Hepatocyte (in vitro differentiated cells): Measurements from ENCODE around the gene CRK. TPM values are rescaled to one million over a fixed set of nuclear protein-coding genes. Genes with fewer than 3 reads are reported as not detected.

Experiments used
- DNase-seq: peaks from one replicate; pipeline ENCODE4 v3.0.0-alpha.2; 2016; ENCODE audit warnings: low spot score
- H2AFZ ChIP-seq: fragments of 200-600 bp; sonication (generic); 2 replicates; pipeline ENCODE4 v1.6.0; 2016; ENCODE audit warnings: antibody characterized with exemption, mild to moderate bottlenecking
- H3K27ac ChIP-seq: fragments of 200-600 bp; sonication (generic); 2 replicates; pipeline ENCODE4 v1.5.1; 2016; ENCODE audit warnings: mild to moderate bottlenecking
- H3K27me3 ChIP-seq: fragments of 200-600 bp; sonication (generic); 2 replicates; pipeline ENCODE4 v1.6.1; 2016
- H3K36me3 ChIP-seq: fragments of 200-600 bp; sonication (generic); replicated peaks from 2 replicates; pipeline ENCODE4 v1.5.1; 2016; ENCODE audit warnings: low read depth; ENCODE audit not compliant: insufficient read depth
- H3K4me1 ChIP-seq: fragments of 200-600 bp; sonication (generic); 2 replicates; pipeline ENCODE4 v1.5.1; 2016; ENCODE audit warnings: mild to moderate bottlenecking, moderate library complexity; ENCODE audit not compliant: insufficient read depth
- H3K4me2 ChIP-seq: fragments of 200-600 bp; sonication (generic); 2 replicates; pipeline ENCODE4 v1.6.0; 2016
- H3K4me3 ChIP-seq: fragments of 200-600 bp; sonication (generic); 2 replicates; pipeline ENCODE4 v1.5.1; 2016; ENCODE audit warnings: mild to moderate bottlenecking
- H3K79me2 ChIP-seq: fragments of 200-600 bp; sonication (generic); 2 replicates; pipeline ENCODE4 v1.6.0; 2017; ENCODE audit warnings: mild to moderate bottlenecking
- H3K9me2 ChIP-seq: fragments of 200-600 bp; sonication (generic); replicated peaks from 2 replicates; pipeline ENCODE4 v1.6.0; 2017; ENCODE audit warnings: mild to moderate bottlenecking; ENCODE audit not compliant: insufficient read depth
- H3K9me3 ChIP-seq: fragments of 200-600 bp; sonication (generic); 2 replicates; pipeline ENCODE4 v1.5.1; 2016; ENCODE audit warnings: low read depth, mild to moderate bottlenecking
- H4K20me1 ChIP-seq: fragments of 200-600 bp; sonication (generic); 2 replicates; pipeline ENCODE4 v1.6.0; 2016; ENCODE audit warnings: mild to moderate bottlenecking; ENCODE audit not compliant: insufficient read depth, poor library complexity, severe bottlenecking
- CTCF ChIP-seq: fragments of 200-600 bp; sonication (generic); IDR thresholded peaks from 2 replicates; pipeline ENCODE4 v1.5.1; 2016; ENCODE audit warnings: antibody characterized with exemption, mild to moderate bottlenecking; ENCODE audit not compliant: poor library complexity
- EZH2 ChIP-seq: fragments of 200-600 bp; sonication (generic); IDR thresholded peaks from 2 replicates; pipeline ENCODE4 v1.6.1; 2016; ENCODE audit warnings: antibody characterized with exemption, mild to moderate bottlenecking, borderline replicate concordance
- EZH2phosphoT487 ChIP-seq: fragments of 200-600 bp; sonication (generic); IDR thresholded peaks from one replicate; pipeline ENCODE4 v1.6.1; 2018; ENCODE audit warnings: antibody characterized with exemption, mild to moderate bottlenecking, low read depth, moderate library complexity; ENCODE audit not compliant: unreplicated experiment, severe bottlenecking
- WGBS: methylation state at CpG from one replicate; pipeline ENCODE4 v1.1.6; 2016; ENCODE audit warnings: low lambda C conversion rate; ENCODE audit errors: missing lambda C conversion rate; 5-methylcytosine and 5-hydroxymethylcytosine counted together
- polyA plus RNA-seq: library from polyadenylated mRNA; unstranded; fragments of >200 nt; fragmentation: Nextera tagmentation; extraction: Ambion mirVana; gene quantifications from 2 replicates; pipeline ENCODE4 v1.2.1, GENCODE V29; 2016
- total RNA-seq: library from RNA; depleted of rRNA; stranded (reverse); fragments of >200 nt; gene quantifications from 2 replicates; pipeline ENCODE4 v1.2.3, GENCODE V29; 2014

Gene CRK
- total and polyA plus RNA-seq, 2 experiments from 2014 or later = 66.5 to 72.1 TPM

GRCh38 chr17:1442187-1442586, 13.8 kb downstream of the CRK start:
- no peak overlapping the region for H2AFZ ChIP-seq
- H3K4me2 ChIP-seq = no peak overlapping the region

GRCh38 chr17:1440921-1441320, 15.1 kb downstream of the CRK start:
- Histone ChIP-seq H3K27ac (no peak overlapping the region), H3K36me3 (no peaks in the 10 kb centered on the region), H3K27me3 (no peaks in the 10 kb centered on the region), H3K4me3 (no peak overlapping the region), H3K4me2 (no peak overlapping the region), H2AFZ (no peak overlapping the region), H3K9me3 (no peaks in the 10 kb centered on the region), H4K20me1 (peaks cover 63% of the 10 kb centered on the region), H3K79me2 (peaks cover 97% of the 10 kb centered on the region), H3K9me2 (no peaks in the 10 kb centered on the region), H3K4me1 (no peaks in the 10 kb centered on the region)
- 97% methylated on average over 8 of the region's 8 CpGs for WGBS
- no peak for DNase-seq
- TF ChIP-seq CTCF (no peak), EZH2phosphoT487 (no peak), EZH2 (no peak)

More at GRCh38 chr17:1442187-1442586, 13.8 kb downstream of the CRK start:
- peaks cover 97% of the 10 kb centered on the region for H3K79me2 ChIP-seq
- DNase-seq = no peak
- no peaks in the 10 kb centered on the region for H3K36me3 ChIP-seq
- 99% methylated on average over 4 of the region's 4 CpGs for WGBS
- H3K4me1 ChIP-seq = no peaks in the 10 kb centered on the region
- no peaks in the 10 kb centered on the region for H3K9me3 ChIP-seq
- H4K20me1 ChIP-seq = peaks cover 65% of the 10 kb centered on the region
- TF ChIP-seq CTCF = no peak
- TF ChIP-seq EZH2 = no peak
- no peak for TF ChIP-seq EZH2phosphoT487
- no peaks in the 10 kb centered on the region for H3K9me2 ChIP-seq
- H3K4me3 ChIP-seq = no peak overlapping the region
- no peaks in the 10 kb centered on the region for H3K27me3 ChIP-seq
- no peak overlapping the region for H3K27ac ChIP-seq

GRCh38 chr17:1438593-1439083, 17.4 kb downstream of the CRK start:
- peaks cover 96% of the 10 kb centered on the region for H3K79me2 ChIP-seq
- H3K4me3 ChIP-seq = no peak overlapping the region
- H3K4me2 ChIP-seq = peak overlapping the region; percentile 11
- 62% methylated on average over 11 of the region's 11 CpGs for WGBS
- H3K27ac ChIP-seq = peak overlapping the region; percentile 8
- DNase-seq = no peak
- H2AFZ ChIP-seq = no peak overlapping the region
- H3K9me2 ChIP-seq = no peaks in the 10 kb centered on the region
- no peak for TF ChIP-seq EZH2phosphoT487
- no peak for TF ChIP-seq CTCF
- no peak for TF ChIP-seq EZH2
- peaks cover 50% of the 10 kb centered on the region for H4K20me1 ChIP-seq
- no peaks in the 10 kb centered on the region for H3K9me3 ChIP-seq
- H3K36me3 ChIP-seq = no peaks in the 10 kb centered on the region
- H3K4me1 ChIP-seq = no peaks in the 10 kb centered on the region
- no peaks in the 10 kb centered on the region for H3K27me3 ChIP-seq

GRCh38 chr17:1435326-1435725, 20.7 kb downstream of the CRK start:
- H3K9me2 ChIP-seq = no peaks in the 10 kb centered on the region
- no peaks in the 10 kb centered on the region for H3K36me3 ChIP-seq
- H3K4me1 ChIP-seq = no peaks in the 10 kb centered on the region
- H3K9me3 ChIP-seq = no peaks in the 10 kb centered on the region
- no peak for DNase-seq
- H2AFZ ChIP-seq = no peak overlapping the region
- TF ChIP-seq EZH2 = no peak
- no peak for TF ChIP-seq EZH2phosphoT487
- no peak for TF ChIP-seq CTCF
- H3K27me3 ChIP-seq = no peaks in the 10 kb centered on the region
- H4K20me1 ChIP-seq = peaks cover 50% of the 10 kb centered on the region
- no peak overlapping the region for H3K27ac ChIP-seq
- H3K79me2 ChIP-seq = peaks cover 94% of the 10 kb centered on the region
- 88% methylated on average over 3 of the region's 3 CpGs for WGBS
- H3K4me2 ChIP-seq = no peak overlapping the region
- no peak overlapping the region for H3K4me3 ChIP-seq
